Uterus (tissue), 2 donors: Measurements from ENCODE around the gene MALT1.

ENCODE experiments used
- POLR2A ChIP-seq, 2 donors: fragments of 450-650 bp; IDR thresholded peaks; one replicate each; pipeline ENCODE4 v1.6.1; 2016; ENCODE audit warnings: antibody characterized with exemption in 2 of 2, mild to moderate bottlenecking in 1 of 2, moderate library complexity in 1 of 2
- TF ChIP-seq, protein P1 (sequence below), 4 experiments: fragments of 200-600 bp in 2 of 4; fragments of 450-650 bp in 2 of 4; sonication (generic) in 2 of 4; IDR thresholded peaks; one replicate each; pipeline ENCODE4 v1.5.1; 2016 to 2019; ENCODE audit warnings: antibody characterized with exemption in 4 of 4, mild to moderate bottlenecking in 2 of 4, moderate library complexity in 1 of 4

- TF ChIP-seq, protein P1, sequence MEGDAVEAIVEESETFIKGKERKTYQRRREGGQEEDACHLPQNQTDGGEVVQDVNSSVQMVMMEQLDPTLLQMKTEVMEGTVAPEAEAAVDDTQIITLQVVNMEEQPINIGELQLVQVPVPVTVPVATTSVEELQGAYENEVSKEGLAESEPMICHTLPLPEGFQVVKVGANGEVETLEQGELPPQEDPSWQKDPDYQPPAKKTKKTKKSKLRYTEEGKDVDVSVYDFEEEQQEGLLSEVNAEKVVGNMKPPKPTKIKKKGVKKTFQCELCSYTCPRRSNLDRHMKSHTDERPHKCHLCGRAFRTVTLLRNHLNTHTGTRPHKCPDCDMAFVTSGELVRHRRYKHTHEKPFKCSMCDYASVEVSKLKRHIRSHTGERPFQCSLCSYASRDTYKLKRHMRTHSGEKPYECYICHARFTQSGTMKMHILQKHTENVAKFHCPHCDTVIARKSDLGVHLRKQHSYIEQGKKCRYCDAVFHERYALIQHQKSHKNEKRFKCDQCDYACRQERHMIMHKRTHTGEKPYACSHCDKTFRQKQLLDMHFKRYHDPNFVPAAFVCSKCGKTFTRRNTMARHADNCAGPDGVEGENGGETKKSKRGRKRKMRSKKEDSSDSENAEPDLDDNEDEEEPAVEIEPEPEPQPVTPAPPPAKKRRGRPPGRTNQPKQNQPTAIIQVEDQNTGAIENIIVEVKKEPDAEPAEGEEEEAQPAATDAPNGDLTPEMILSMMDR (IDR thresholded peaks at IDR 0.05), result no peak
- no peak for TF ChIP-seq POLR2A (IDR thresholded peaks at IDR 0.05)
Measured at GRCh38 chr18:58698701-58699193, 27.5 kb downstream of the MALT1 start.
